ENCODE measurements around the gene ZRANB3. TPM values are rescaled to one million over a fixed set of nuclear protein-coding genes. Genes with fewer than 3 reads are reported as not detected.

ZRANB3 gene
- total and polyA plus RNA-seq, 2 experiments from 2014 or later = 10.5 to 16.8 TPM

DNA sequence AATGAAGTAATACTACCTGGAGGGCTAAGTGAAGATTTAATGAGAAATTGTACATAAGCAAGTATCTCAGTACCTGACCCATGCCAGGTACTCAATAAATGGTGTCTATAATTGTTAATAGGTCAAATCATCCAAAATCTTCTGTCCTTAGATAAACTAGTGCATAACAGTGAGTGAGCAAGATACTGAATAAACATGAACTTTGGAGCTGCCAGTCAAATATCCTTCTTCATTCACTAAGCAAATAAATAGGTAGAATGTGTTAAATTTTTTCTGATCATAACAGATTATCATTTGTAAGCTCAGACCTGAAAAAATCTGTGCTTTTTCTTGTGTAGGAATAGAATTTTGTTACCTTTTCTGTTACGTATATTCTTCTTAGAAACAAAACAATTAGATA, 439.3 kb downstream of the ZRANB3 start:
- Histone ChIP-seq H3K27me3 (ENCODE audit: insufficient read depth) (no peaks in the 10 kb centered on the region), H3K4me2 (no peak overlapping the region), H3K79me2 (replicated peaks; ENCODE audit: insufficient read depth) (peaks cover 28% of the 10 kb centered on the region), H3K9me2 (ENCODE audit: insufficient read depth) (no peaks in the 10 kb centered on the region), H4K20me1 (replicated peaks; ENCODE audit: insufficient read depth) (no peaks in the 10 kb centered on the region), H3K4me1 (ENCODE audit: insufficient read depth) (no peaks in the 10 kb centered on the region), H3K27ac (ENCODE audit: low read depth) (no peak overlapping the region), H3F3A (replicated peaks; ENCODE audit: low read depth) (no peaks in the 10 kb centered on the region), H3K4me3 (no peak overlapping the region), H3K36me3 (ENCODE audit: insufficient read depth) (no peaks in the 10 kb centered on the region), H2AFZ (no peak overlapping the region)
- no peaks in the 10 kb centered on the region for H3K4me1 Mint-ChIP-seq
- DNase-seq (ENCODE audit: low spot score) (no peak), ATAC-seq (no peak)
- no peak overlapping the region for H3K27ac Mint-ChIP-seq
- H3K36me3 Mint-ChIP-seq (ENCODE audit: low read depth) = peaks cover 17% of the 10 kb centered on the region
- no peaks in the 10 kb centered on the region for H3K27me3 Mint-ChIP-seq (ENCODE audit: insufficient read depth, low read depth, poor library complexity)
- TF ChIP-seq EZH2 (IDR thresholded peaks at IDR 0.05; ENCODE audit: low read depth, unreplicated experiment) = no peak
- TF ChIP-seq STAT1 (IDR thresholded peaks at IDR 0.05; ENCODE audit: unreplicated experiment) = no peak
- TF ChIP-seq JUNB (IDR thresholded peaks at IDR 0.05; ENCODE audit: unreplicated experiment) = no peak
- no peak for TF ChIP-seq ZNF114 (CRISPR knock-in tag; IDR thresholded peaks at IDR 0.05)
- no peak for TF ChIP-seq POLR2AphosphoS5 (IDR thresholded peaks at IDR 0.05; ENCODE audit: low read depth)
- TF ChIP-seq, protein P1, sequence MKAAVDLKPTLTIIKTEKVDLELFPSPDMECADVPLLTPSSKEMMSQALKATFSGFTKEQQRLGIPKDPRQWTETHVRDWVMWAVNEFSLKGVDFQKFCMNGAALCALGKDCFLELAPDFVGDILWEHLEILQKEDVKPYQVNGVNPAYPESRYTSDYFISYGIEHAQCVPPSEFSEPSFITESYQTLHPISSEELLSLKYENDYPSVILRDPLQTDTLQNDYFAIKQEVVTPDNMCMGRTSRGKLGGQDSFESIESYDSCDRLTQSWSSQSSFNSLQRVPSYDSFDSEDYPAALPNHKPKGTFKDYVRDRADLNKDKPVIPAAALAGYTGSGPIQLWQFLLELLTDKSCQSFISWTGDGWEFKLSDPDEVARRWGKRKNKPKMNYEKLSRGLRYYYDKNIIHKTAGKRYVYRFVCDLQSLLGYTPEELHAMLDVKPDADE (IDR thresholded peaks at IDR 0.05) = no peak
- TF ChIP-seq CREB1 (CRISPR knock-in tag; IDR thresholded peaks at IDR 0.05; ENCODE audit: low read depth) = no peak
- TF ChIP-seq, protein P2, sequence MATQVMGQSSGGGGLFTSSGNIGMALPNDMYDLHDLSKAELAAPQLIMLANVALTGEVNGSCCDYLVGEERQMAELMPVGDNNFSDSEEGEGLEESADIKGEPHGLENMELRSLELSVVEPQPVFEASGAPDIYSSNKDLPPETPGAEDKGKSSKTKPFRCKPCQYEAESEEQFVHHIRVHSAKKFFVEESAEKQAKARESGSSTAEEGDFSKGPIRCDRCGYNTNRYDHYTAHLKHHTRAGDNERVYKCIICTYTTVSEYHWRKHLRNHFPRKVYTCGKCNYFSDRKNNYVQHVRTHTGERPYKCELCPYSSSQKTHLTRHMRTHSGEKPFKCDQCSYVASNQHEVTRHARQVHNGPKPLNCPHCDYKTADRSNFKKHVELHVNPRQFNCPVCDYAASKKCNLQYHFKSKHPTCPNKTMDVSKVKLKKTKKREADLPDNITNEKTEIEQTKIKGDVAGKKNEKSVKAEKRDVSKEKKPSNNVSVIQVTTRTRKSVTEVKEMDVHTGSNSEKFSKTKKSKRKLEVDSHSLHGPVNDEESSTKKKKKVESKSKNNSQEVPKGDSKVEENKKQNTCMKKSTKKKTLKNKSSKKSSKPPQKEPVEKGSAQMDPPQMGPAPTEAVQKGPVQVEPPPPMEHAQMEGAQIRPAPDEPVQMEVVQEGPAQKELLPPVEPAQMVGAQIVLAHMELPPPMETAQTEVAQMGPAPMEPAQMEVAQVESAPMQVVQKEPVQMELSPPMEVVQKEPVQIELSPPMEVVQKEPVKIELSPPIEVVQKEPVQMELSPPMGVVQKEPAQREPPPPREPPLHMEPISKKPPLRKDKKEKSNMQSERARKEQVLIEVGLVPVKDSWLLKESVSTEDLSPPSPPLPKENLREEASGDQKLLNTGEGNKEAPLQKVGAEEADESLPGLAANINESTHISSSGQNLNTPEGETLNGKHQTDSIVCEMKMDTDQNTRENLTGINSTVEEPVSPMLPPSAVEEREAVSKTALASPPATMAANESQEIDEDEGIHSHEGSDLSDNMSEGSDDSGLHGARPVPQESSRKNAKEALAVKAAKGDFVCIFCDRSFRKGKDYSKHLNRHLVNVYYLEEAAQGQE (IDR thresholded peaks at IDR 0.05; ENCODE audit: unreplicated experiment) = no peak
- TF ChIP-seq EZH2phosphoT487 (IDR thresholded peaks at IDR 0.05; ENCODE audit: unreplicated experiment) = no peak
- TF ChIP-seq, protein P3, sequence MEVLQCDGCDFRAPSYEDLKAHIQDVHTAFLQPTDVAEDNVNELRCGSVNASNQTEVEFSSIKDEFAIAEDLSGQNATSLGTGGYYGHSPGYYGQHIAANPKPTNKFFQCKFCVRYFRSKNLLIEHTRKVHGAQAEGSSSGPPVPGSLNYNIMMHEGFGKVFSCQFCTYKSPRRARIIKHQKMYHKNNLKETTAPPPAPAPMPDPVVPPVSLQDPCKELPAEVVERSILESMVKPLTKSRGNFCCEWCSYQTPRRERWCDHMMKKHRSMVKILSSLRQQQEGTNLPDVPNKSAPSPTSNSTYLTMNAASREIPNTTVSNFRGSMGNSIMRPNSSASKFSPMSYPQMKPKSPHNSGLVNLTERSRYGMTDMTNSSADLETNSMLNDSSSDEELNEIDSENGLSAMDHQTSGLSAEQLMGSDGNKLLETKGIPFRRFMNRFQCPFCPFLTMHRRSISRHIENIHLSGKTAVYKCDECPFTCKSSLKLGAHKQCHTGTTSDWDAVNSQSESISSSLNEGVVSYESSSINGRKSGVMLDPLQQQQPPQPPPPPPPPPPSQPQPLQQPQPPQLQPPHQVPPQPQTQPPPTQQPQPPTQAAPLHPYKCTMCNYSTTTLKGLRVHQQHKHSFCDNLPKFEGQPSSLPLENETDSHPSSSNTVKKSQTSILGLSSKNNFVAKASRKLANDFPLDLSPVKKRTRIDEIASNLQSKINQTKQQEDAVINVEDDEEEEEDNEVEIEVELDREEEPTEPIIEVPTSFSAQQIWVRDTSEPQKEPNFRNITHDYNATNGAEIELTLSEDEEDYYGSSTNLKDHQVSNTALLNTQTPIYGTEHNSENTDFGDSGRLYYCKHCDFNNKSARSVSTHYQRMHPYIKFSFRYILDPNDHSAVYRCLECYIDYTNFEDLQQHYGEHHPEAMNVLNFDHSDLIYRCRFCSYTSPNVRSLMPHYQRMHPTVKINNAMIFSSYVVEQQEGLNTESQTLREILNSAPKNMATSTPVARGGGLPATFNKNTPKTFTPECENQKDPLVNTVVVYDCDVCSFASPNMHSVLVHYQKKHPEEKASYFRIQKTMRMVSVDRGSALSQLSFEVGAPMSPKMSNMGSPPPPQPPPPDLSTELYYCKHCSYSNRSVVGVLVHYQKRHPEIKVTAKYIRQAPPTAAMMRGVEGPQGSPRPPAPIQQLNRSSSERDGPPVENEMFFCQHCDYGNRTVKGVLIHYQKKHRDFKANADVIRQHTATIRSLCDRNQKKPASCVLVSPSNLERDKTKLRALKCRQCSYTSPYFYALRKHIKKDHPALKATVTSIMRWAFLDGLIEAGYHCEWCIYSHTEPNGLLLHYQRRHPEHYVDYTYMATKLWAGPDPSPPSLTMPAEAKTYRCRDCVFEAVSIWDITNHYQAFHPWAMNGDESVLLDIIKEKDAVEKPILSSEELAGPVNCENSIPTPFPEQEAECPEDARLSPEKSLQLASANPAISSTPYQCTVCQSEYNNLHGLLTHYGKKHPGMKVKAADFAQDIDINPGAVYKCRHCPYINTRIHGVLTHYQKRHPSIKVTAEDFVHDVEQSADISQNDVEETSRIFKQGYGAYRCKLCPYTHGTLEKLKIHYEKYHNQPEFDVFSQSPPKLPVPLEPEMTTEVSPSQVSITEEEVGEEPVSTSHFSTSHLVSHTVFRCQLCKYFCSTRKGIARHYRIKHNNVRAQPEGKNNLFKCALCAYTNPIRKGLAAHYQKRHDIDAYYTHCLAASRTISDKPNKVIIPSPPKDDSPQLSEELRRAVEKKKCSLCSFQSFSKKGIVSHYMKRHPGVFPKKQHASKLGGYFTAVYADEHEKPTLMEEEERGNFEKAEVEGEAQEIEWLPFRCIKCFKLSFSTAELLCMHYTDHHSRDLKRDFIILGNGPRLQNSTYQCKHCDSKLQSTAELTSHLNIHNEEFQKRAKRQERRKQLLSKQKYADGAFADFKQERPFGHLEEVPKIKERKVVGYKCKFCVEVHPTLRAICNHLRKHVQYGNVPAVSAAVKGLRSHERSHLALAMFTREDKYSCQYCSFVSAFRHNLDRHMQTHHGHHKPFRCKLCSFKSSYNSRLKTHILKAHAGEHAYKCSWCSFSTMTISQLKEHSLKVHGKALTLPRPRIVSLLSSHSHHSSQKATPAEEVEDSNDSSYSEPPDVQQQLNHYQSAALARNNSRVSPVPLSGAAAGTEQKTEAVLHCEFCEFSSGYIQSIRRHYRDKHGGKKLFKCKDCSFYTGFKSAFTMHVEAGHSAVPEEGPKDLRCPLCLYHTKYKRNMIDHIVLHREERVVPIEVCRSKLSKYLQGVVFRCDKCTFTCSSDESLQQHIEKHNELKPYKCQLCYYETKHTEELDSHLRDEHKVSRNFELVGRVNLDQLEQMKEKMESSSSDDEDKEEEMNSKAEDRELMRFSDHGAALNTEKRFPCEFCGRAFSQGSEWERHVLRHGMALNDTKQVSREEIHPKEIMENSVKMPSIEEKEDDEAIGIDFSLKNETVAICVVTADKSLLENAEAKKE (CRISPR knock-in tag; IDR thresholded peaks at IDR 0.05) = no peak
- TF ChIP-seq, protein P4, sequence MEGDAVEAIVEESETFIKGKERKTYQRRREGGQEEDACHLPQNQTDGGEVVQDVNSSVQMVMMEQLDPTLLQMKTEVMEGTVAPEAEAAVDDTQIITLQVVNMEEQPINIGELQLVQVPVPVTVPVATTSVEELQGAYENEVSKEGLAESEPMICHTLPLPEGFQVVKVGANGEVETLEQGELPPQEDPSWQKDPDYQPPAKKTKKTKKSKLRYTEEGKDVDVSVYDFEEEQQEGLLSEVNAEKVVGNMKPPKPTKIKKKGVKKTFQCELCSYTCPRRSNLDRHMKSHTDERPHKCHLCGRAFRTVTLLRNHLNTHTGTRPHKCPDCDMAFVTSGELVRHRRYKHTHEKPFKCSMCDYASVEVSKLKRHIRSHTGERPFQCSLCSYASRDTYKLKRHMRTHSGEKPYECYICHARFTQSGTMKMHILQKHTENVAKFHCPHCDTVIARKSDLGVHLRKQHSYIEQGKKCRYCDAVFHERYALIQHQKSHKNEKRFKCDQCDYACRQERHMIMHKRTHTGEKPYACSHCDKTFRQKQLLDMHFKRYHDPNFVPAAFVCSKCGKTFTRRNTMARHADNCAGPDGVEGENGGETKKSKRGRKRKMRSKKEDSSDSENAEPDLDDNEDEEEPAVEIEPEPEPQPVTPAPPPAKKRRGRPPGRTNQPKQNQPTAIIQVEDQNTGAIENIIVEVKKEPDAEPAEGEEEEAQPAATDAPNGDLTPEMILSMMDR (conservative IDR thresholded peaks at IDR 0.05; ENCODE audit: low read depth in 2 of 2) = no peak
- TF ChIP-seq ZNF331 (CRISPR knock-in tag; IDR thresholded peaks at IDR 0.05; ENCODE audit: low read depth) = no peak
- H3K4me3 Mint-ChIP-seq = no peak overlapping the region
- H3K9me3 Mint-ChIP-seq = no peaks in the 10 kb centered on the region; the same call in 2 of the 3 replicates

All from GM23338 (cell line).